G401 (cell line): ENCODE data around the gene PKN2. TPM values are rescaled to one million over a fixed set of nuclear protein-coding genes. Genes with fewer than 3 reads are reported as not detected.

Experiments used
- DNase-seq: peaks from one replicate; pipeline ENCODE4 v3.0.0-alpha.2; 2015; ENCODE audit warnings: low spot score
- in situ Hi-C: cut with HindIII; loops from 2 replicates; pipeline ENCODE4 v1.10.0; 2016; ENCODE audit warnings: low sequenced_read_pairs, mixed read lengths
- total RNA-seq: library from RNA; depleted of rRNA; stranded (reverse); fragments of >200 nt; shearing (Covaris generic); gene quantifications from 2 replicates; pipeline ENCODE4 v1.2.3, GENCODE V29; 2014

The PKN2 gene
- total RNA-seq, 1 experiment from 2014 or later: 55.6 TPM

GRCh38 chr1:88727205-88727604 lies 43.1 kb downstream of the PKN2 start:
- no peak for DNase-seq
- in situ Hi-C loops: no loop called here

- in situ Hi-C loops: no loop called here
- no peak for DNase-seq
These were observed 45.2 kb downstream of the PKN2 start for GRCh38 chr1:88729297-88729696.

GRCh38 chr1:88730132-88730675 lies 46.1 kb downstream of the PKN2 start:
- in situ Hi-C loops: loop anchor here (5.0 kb wide), 1 partner anchor 72 kb away; no protein-coding TSS in a partner anchor
- DNase-seq: peak; percentile 9

GRCh38 chr1:88730995-88731394 lies 46.9 kb downstream of the PKN2 start:
- DNase-seq: peak; percentile 13
- in situ Hi-C loops: loop anchor here (5.0 kb wide), 1 partner anchor 71 kb away; no protein-coding TSS in a partner anchor

- in situ Hi-C loops: loop anchor here (5.0 kb wide), 1 partner anchor 71 kb away; no protein-coding TSS in a partner anchor
- DNase-seq: peak; percentile 83
These were observed 47.6 kb downstream of the PKN2 start for GRCh38 chr1:88731475-88732269.

GRCh38 chr1:88735382-88735781 lies 51.3 kb downstream of the PKN2 start:
- no peak for DNase-seq
- in situ Hi-C loops: no loop called here

GRCh38 chr1:88735909-88736308 lies 51.8 kb downstream of the PKN2 start:
- in situ Hi-C loops: no loop called here
- DNase-seq: no peak

- in situ Hi-C loops: no loop called here
- DNase-seq: no peak
These were observed 52.7 kb downstream of the PKN2 start for GRCh38 chr1:88736633-88737248.

- DNase-seq: no peak
- in situ Hi-C loops: no loop called here
These were observed 53.4 kb downstream of the PKN2 start for GRCh38 chr1:88737338-88737927.

- in situ Hi-C loops: no loop called here
- no peak for DNase-seq
These were observed 56.7 kb downstream of the PKN2 start for GRCh38 chr1:88740784-88741183.

- in situ Hi-C loops: no loop called here
- DNase-seq: no peak
These were observed 57.3 kb downstream of the PKN2 start for GRCh38 chr1:88741413-88741812.

- in situ Hi-C loops: no loop called here
- DNase-seq: no peak
These were observed 58.5 kb downstream of the PKN2 start for GRCh38 chr1:88742531-88742930.

- in situ Hi-C loops: no loop called here
These were observed 60.1 kb downstream of the PKN2 start for GRCh38 chr1:88744142-88744541.

GRCh38 chr1:88746916-88747315 lies 62.8 kb downstream of the PKN2 start:
- in situ Hi-C loops: no loop called here
- DNase-seq: no peak

More at GRCh38 chr1:88744142-88744541, 60.1 kb downstream of the PKN2 start:
- DNase-seq: no peak

- in situ Hi-C loops: no loop called here
These were observed 67.6 kb downstream of the PKN2 start for GRCh38 chr1:88751714-88752113.

GRCh38 chr1:88753506-88753905 lies 69.4 kb downstream of the PKN2 start:
- DNase-seq: no peak
- in situ Hi-C loops: no loop called here

More at GRCh38 chr1:88751714-88752113, 67.6 kb downstream of the PKN2 start:
- DNase-seq: no peak

- in situ Hi-C loops: no loop called here
- no peak for DNase-seq
These were observed 79.8 kb downstream of the PKN2 start for GRCh38 chr1:88763649-88764406.

- DNase-seq: no peak
- in situ Hi-C loops: no loop called here
These were observed 84.1 kb downstream of the PKN2 start for GRCh38 chr1:88768187-88768586.

- in situ Hi-C loops: no loop called here
These were observed 84.7 kb downstream of the PKN2 start for GRCh38 chr1:88768816-88769215.

More at GRCh38 chr1:88768816-88769215, 84.7 kb downstream of the PKN2 start:
- no peak for DNase-seq
